Measurements from ENCODE around the gene ZNF679.
"Not testable (repeated sequence)": the region's sequence is repeated elsewhere in the genome, so short reads cannot be mapped to it uniquely, and the experiment has no call there.

Gene ZNF679

DNA sequence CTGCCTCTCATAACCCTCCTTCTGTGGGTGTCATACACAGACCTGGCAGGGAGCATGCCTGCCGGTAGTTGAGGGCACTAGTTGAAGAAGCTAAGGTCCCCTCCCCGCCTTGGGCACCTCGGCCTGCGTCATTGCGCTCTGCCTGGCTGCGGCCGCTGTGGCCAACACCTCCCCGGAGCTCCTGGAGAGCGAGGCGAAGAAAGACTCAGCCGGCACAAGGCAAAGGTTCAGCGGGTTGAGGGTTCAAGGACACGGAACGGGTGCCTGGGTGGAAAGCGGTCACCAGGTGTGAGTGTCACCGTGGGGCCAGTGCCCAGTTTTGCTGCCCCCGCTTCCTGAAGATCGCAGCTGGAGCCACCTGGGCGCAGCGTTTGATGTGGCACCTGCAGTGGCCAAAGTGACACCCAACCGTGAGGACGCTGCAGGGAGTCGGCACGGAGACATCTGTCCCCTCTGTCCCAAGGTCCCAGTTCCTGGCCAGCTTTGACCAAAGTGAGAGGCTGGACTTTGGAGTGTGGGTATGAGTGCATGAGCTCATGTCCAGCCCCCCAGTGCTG lies 36.0 kb upstream of the ZNF679 start:
- no peak overlapping the region for H2BK120ac ChIP-seq (ENCODE audit: insufficient read depth, low read length, poor library complexity)
- no peak overlapping the region for H3K9ac ChIP-seq (ENCODE audit: low read length)
- no peaks in the 10 kb centered on the region for H3K79me1 ChIP-seq (ENCODE audit: low read length)
- H3K9me3 ChIP-seq (ENCODE audit: insufficient read depth, low read depth, low read length), result peaks cover 23% of the 10 kb centered on the region
- no peaks in the 10 kb centered on the region for H3K79me2 ChIP-seq (ENCODE audit: control insufficient read depth, insufficient read depth, low read length, poor library complexity)
- H3K36me3 ChIP-seq (ENCODE audit: control insufficient read depth in 1 of 2, insufficient read depth in 2 of 2, low read length in 2 of 2), result no peaks in the 10 kb centered on the region
- H3K27me3 ChIP-seq (ENCODE audit: insufficient read depth, low read length), result no peaks in the 10 kb centered on the region
- H3K4me2 ChIP-seq (ENCODE audit: low read length), result no peak overlapping the region
- no peak overlapping the region for H3K14ac ChIP-seq (ENCODE audit: low read length)
- H2BK12ac ChIP-seq (ENCODE audit: low read length), result no peak overlapping the region
- H3K4ac ChIP-seq (ENCODE audit: low read depth, low read length), result no peak overlapping the region
- no peak for DNase-seq
- H4K8ac ChIP-seq (ENCODE audit: low read depth, low read length), result no peak overlapping the region
- no peak overlapping the region for H3K27ac ChIP-seq (ENCODE audit: low read depth, low read length)
- H3K4me1 ChIP-seq (ENCODE audit: control insufficient read depth in 1 of 2, insufficient read depth in 2 of 2, low read length in 2 of 2), result no peaks in the 10 kb centered on the region
- WGBS (ENCODE audit: extremely low coverage, insufficient coverage, insufficient read length), result no CpG with 5 or more reads among the region's 24 CpGs
- no peak overlapping the region for H3K4me3 ChIP-seq (ENCODE audit: low read depth, low read length)
- no peak overlapping the region for H4K91ac ChIP-seq (ENCODE audit: low read depth, low read length)
- H3K23ac ChIP-seq (ENCODE audit: low read length), result no peak overlapping the region
- H3K18ac ChIP-seq (ENCODE audit: low read length), result no peak overlapping the region
- H2BK5ac ChIP-seq (ENCODE audit: low read depth, low read length, poor library complexity), result no peak overlapping the region
- no peak overlapping the region for H2AK5ac ChIP-seq (ENCODE audit: low read length)
- no peak overlapping the region for H2AFZ ChIP-seq (ENCODE audit: insufficient read depth, low read length, poor library complexity)
- no peak overlapping the region for H4K12ac ChIP-seq (ENCODE audit: low read depth, low read length)

DNA sequence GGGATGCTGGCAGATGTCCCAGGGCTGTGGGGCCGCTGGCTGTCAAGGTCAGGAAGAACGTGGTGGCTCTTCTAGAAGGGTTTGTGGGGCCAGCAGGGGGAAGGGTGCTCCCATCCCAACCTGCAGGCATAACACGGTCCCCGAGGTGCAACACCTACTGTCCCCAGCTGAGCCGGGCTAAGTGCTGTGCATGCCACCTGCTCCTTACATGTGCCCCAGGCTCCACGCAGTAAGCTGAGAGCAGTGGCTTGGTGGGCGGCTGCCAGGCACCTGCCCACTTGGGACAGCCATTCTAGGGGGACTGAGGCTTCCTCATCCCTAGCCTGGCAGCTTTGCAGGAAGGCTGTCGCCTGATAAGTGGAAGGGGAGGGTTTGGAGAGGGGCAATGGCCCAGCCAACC lies 35.5 kb upstream of the ZNF679 start:
- Histone ChIP-seq H4K12ac (ENCODE audit: low read depth, low read length) (no peak overlapping the region), H3K23ac (ENCODE audit: low read length) (no peak overlapping the region), H3K4ac (ENCODE audit: low read depth, low read length) (no peak overlapping the region), H3K4me2 (ENCODE audit: low read length) (no peak overlapping the region), H3K18ac (ENCODE audit: low read length) (no peak overlapping the region), H2BK5ac (ENCODE audit: low read depth, low read length, poor library complexity) (no peak overlapping the region), H4K91ac (ENCODE audit: low read depth, low read length) (no peak overlapping the region), H3K27ac (ENCODE audit: low read depth, low read length) (no peak overlapping the region), H3K79me2 (ENCODE audit: control insufficient read depth, insufficient read depth, low read length, poor library complexity) (no peaks in the 10 kb centered on the region), H3K79me1 (ENCODE audit: low read length) (no peaks in the 10 kb centered on the region), H2AK5ac (ENCODE audit: low read length) (no peak overlapping the region), H3K27me3 (ENCODE audit: insufficient read depth, low read length) (no peaks in the 10 kb centered on the region), H2AFZ (ENCODE audit: insufficient read depth, low read length, poor library complexity) (no peak overlapping the region), H3K9me3 (ENCODE audit: insufficient read depth, low read depth, low read length) (peaks cover 18% of the 10 kb centered on the region), H4K8ac (ENCODE audit: low read depth, low read length) (no peak overlapping the region), H3K9ac (ENCODE audit: low read length) (no peak overlapping the region), H2BK120ac (ENCODE audit: insufficient read depth, low read length, poor library complexity) (no peak overlapping the region), H3K14ac (ENCODE audit: low read length) (no peak overlapping the region), H3K36me3 (ENCODE audit: control insufficient read depth in 1 of 2, insufficient read depth in 2 of 2, low read length in 2 of 2) (no peaks in the 10 kb centered on the region), H2BK12ac (ENCODE audit: low read length) (no peak overlapping the region), H3K4me3 (ENCODE audit: low read depth, low read length) (no peak overlapping the region), H3K4me1 (ENCODE audit: control insufficient read depth in 1 of 2, insufficient read depth in 2 of 2, low read length in 2 of 2) (no peaks in the 10 kb centered on the region)
- no CpG with 5 or more reads among the region's 8 CpGs for WGBS (ENCODE audit: extremely low coverage, insufficient coverage, insufficient read length)
- no peak for DNase-seq

DNA sequence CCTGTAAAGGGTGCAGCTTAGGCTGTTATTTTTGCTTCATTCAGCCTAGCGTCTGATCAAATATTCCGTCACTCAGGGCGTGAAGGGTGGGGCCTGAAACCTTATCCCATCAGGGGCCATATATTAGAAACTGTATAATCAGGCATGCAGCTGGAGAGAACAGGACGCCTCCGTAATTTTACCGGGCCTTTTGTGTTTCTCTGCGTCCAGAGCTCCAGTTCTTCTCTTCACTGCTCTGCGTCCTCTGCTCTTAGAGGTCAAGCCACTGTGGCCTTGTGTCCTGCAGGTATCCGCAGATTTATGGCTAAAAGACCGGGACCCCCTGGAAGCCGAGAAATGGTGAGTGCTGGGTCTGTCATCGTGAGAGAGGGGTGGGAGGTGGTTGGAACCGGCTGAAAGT lies 21.4 kb upstream of the ZNF679 start, which contains the start of gene ZNF735:
ZNF735 (plus strand) TSS at position 301 of the 400 bp plus-strand sequence; CDS start at position 301, 0 bp downstream.
- Histone ChIP-seq H3K4ac (ENCODE audit: low read depth, low read length) (no peak within 1 kb of the TSS), H2AFZ (ENCODE audit: insufficient read depth, low read length, poor library complexity) (no peak within 1 kb of the TSS), H4K12ac (ENCODE audit: low read depth, low read length) (no peak within 1 kb of the TSS), H3K9me3 (ENCODE audit: insufficient read depth, low read depth, low read length) (peaks cover 11% of the 10 kb centered on the region), H2BK120ac (ENCODE audit: insufficient read depth, low read length, poor library complexity) (no peak within 1 kb of the TSS), H3K4me1 (ENCODE audit: control insufficient read depth in 1 of 2, insufficient read depth in 2 of 2, low read length in 2 of 2) (no peaks in the 10 kb centered on the region), H3K79me1 (ENCODE audit: low read length) (no peaks in the 10 kb centered on the region), H3K27me3 (ENCODE audit: insufficient read depth, low read length) (no peaks in the 10 kb centered on the region), H3K18ac (ENCODE audit: low read length) (no peak within 1 kb of the TSS), H2BK12ac (ENCODE audit: low read length) (no peak within 1 kb of the TSS), H3K4me3 (ENCODE audit: low read depth, low read length) (no peak within 1 kb of the TSS), H4K91ac (ENCODE audit: low read depth, low read length) (no peak within 1 kb of the TSS), H3K36me3 (ENCODE audit: control insufficient read depth in 1 of 2, insufficient read depth in 2 of 2, low read length in 2 of 2) (no peaks in the 10 kb centered on the region), H3K14ac (ENCODE audit: low read length) (no peak within 1 kb of the TSS), H4K8ac (ENCODE audit: low read depth, low read length) (no peak within 1 kb of the TSS), H3K27ac (ENCODE audit: low read depth, low read length) (no peak within 1 kb of the TSS), H3K79me2 (ENCODE audit: control insufficient read depth, insufficient read depth, low read length, poor library complexity) (no peaks in the 10 kb centered on the region), H3K4me2 (ENCODE audit: low read length) (no peak within 1 kb of the TSS), H3K9ac (ENCODE audit: low read length) (no peak within 1 kb of the TSS), H2AK5ac (ENCODE audit: low read length) (no peak within 1 kb of the TSS), H2BK5ac (ENCODE audit: low read depth, low read length, poor library complexity) (no peak within 1 kb of the TSS), H3K23ac (ENCODE audit: low read length) (no peak within 1 kb of the TSS)
- no peak for DNase-seq
- no CpG with 5 or more reads among the region's 13 CpGs for WGBS (ENCODE audit: extremely low coverage, insufficient coverage, insufficient read length)

DNA sequence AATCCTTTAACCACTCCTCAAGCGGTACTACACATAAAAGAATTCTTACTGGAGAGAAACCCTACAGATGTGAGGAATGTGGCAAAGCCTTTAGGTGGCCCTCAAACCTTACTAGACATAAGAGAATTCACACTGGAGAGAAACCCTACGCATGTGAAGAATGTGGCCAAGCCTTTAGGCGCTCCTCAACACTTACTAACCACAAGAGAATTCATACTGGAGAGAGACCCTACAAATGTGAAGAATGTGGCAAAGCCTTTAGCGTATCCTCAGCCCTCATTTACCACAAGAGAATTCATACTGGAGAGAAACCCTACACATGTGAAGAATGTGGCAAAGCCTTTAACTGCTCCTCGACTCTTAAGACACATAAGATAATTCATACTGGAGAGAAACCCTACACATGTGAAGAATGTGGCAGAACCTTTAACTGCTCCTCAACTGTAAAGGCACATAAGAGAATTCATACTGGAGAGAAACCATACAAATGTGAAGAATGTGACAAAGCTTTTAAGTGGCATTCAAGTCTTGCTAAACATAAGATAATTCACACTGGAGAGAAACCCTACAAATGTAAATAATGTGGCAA lies 8.5 kb upstream of the ZNF679 start:
- H4K8ac ChIP-seq (ENCODE audit: low read depth, low read length); H3K79me1 ChIP-seq (ENCODE audit: low read length); H2BK5ac ChIP-seq (ENCODE audit: low read depth, low read length, poor library complexity); H2BK120ac ChIP-seq (ENCODE audit: insufficient read depth, low read length, poor library complexity); H3K9ac ChIP-seq (ENCODE audit: low read length); H2AK5ac ChIP-seq (ENCODE audit: low read length); H4K12ac ChIP-seq (ENCODE audit: low read depth, low read length); H3K14ac ChIP-seq (ENCODE audit: low read length); H3K27me3 ChIP-seq (ENCODE audit: insufficient read depth, low read length); H3K4ac ChIP-seq (ENCODE audit: low read depth, low read length); H3K36me3 ChIP-seq (ENCODE audit: control insufficient read depth in 1 of 2, insufficient read depth in 2 of 2, low read length in 2 of 2); H3K4me2 ChIP-seq (ENCODE audit: low read length); H2AFZ ChIP-seq (ENCODE audit: insufficient read depth, low read length, poor library complexity); H3K79me2 ChIP-seq (ENCODE audit: control insufficient read depth, insufficient read depth, low read length, poor library complexity); H3K4me1 ChIP-seq (ENCODE audit: control insufficient read depth in 1 of 2, insufficient read depth in 2 of 2, low read length in 2 of 2); H3K23ac ChIP-seq (ENCODE audit: low read length); H4K91ac ChIP-seq (ENCODE audit: low read depth, low read length); H3K18ac ChIP-seq (ENCODE audit: low read length); H3K27ac ChIP-seq (ENCODE audit: low read depth, low read length); DNase-seq; H3K4me3 ChIP-seq (ENCODE audit: low read depth, low read length); H2BK12ac ChIP-seq (ENCODE audit: low read length): not testable (repeated sequence)
- H3K9me3 ChIP-seq (ENCODE audit: insufficient read depth, low read depth, low read length), result peaks cover 11% of the 10 kb centered on the region
- WGBS (ENCODE audit: extremely low coverage, insufficient coverage, insufficient read length), result no CpG with 5 or more reads among the region's 5 CpGs
